Measurements from ENCODE around the gene RNF103. TPM values are rescaled to one million over a fixed set of nuclear protein-coding genes. Genes with fewer than 3 reads are reported as not detected.

Gene RNF103
- total RNA-seq, 1 donor from 2014 or later = 21.0 TPM

DNA sequence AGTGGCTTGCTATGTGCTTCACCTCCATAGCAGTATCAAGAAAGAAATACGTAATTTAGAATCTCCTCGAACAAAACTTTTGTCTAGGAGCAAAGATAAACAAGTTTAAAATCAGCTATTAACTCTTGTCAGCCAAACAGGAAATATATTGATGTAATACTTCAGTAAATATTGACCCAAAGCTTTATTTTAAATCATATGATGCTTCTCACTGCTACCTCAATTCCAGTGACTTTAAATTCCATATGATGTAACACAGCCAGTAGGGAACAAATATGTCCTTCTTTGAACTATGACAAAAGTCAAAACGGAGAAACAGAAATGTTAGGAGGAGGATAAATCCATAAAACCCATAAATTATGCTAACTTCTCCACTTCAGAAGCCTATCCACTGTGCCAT is 7.2 kb downstream of the RNF103 start:
- no peaks in the 10 kb centered on the region for H3K9me3 ChIP-seq
- intact Hi-C loops (cut with DNase I) = no loop called here
- ATAC-seq = no peak
- H3K4me3 ChIP-seq = no peak overlapping the region
- no peak for DNase-seq
- no peak overlapping the region for H3K27ac ChIP-seq
- H3K27me3 ChIP-seq = no peaks in the 10 kb centered on the region
- no peak for TF ChIP-seq CTCF (IDR thresholded peaks at IDR 0.05)
- peaks cover 66% of the 10 kb centered on the region for H3K36me3 ChIP-seq
- H3K4me1 ChIP-seq = peaks cover 17% of the 10 kb centered on the region

DNA sequence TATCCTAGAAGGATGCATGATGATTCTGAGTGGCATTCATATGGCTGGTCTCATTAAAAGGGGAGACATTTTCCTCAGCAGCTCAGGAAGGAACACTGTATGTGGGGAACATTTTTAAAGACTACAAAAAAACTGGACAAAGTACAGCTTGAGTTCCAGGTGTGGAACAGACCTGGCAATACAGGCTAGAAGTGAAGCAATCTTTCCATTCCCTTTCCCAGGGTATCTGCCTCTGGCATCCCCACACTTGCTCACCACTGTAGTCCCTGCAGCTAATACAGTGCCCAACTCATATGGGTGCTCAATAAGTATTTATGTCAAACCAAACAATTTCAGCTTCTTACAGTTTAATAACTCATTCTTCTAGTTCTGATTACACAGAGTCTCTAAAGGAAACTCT is 8.1 kb downstream of the RNF103 start:
- intact Hi-C loops (cut with DNase I) = no loop called here
- Histone ChIP-seq H3K4me3 (no peak overlapping the region), H3K27ac (no peak overlapping the region), H3K27me3 (no peaks in the 10 kb centered on the region), H3K4me1 (peaks cover 11% of the 10 kb centered on the region), H3K36me3 (peaks cover 75% of the 10 kb centered on the region), H3K9me3 (no peaks in the 10 kb centered on the region)
- no peak for ATAC-seq
- TF ChIP-seq CTCF (IDR thresholded peaks at IDR 0.05) = no peak
- no peak for DNase-seq

GRCh38 chr2:86613515-86613914 is 10.2 kb downstream of the RNF103 start:
- Histone ChIP-seq H3K27ac (no peak overlapping the region), H3K4me3 (no peak overlapping the region), H3K27me3 (no peaks in the 10 kb centered on the region), H3K4me1 (peaks cover 9% of the 10 kb centered on the region), H3K9me3 (no peaks in the 10 kb centered on the region), H3K36me3 (peaks cover 80% of the 10 kb centered on the region)
- ATAC-seq (no peak), DNase-seq (no peak)
- intact Hi-C loops (cut with DNase I) = no loop called here
- TF ChIP-seq CTCF (IDR thresholded peaks at IDR 0.05) = no peak

DNA sequence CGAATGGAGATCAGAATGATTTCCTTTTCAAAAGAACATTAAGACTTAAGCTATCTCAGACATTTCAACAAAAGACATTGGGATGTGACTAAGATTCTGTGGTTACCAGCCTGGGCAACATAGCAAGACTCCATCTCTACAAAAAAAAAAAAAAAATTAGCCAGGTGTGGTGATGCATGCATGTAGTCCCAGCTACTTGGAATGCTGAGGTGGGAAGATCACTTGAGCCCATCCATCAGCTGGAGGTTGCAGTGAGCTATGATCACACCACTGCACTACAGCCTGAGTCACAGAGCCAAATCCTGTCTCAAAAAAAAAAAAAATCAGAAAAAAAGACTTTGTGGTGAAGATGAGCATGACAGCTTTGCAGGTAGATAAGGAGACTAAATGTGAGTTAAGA is 12.8 kb downstream of the RNF103 start:
- ATAC-seq = no peak
- Histone ChIP-seq H3K4me1 (no peaks in the 10 kb centered on the region), H3K36me3 (peaks cover 79% of the 10 kb centered on the region)

GRCh38 chr2:86608832-86609410 is 14.7 kb downstream of the RNF103 start:
- intact Hi-C loops (cut with DNase I) = no loop called here
- peaks cover 77% of the 10 kb centered on the region for H3K36me3 ChIP-seq
- no peaks in the 10 kb centered on the region for H3K9me3 ChIP-seq
- no peak overlapping the region for H3K27ac ChIP-seq
- no peak overlapping the region for H3K4me3 ChIP-seq
- no peaks in the 10 kb centered on the region for H3K4me1 ChIP-seq
- no peak for DNase-seq
- no peak for TF ChIP-seq CTCF (IDR thresholded peaks at IDR 0.05)
- peak; percentile 47 for ATAC-seq
- no peaks in the 10 kb centered on the region for H3K27me3 ChIP-seq

More for the DNA sequence above, 12.8 kb downstream of the RNF103 start:
- Histone ChIP-seq H3K4me3 (no peak overlapping the region), H3K27ac (no peak overlapping the region), H3K27me3 (no peaks in the 10 kb centered on the region), H3K9me3 (no peaks in the 10 kb centered on the region)
- no peak for DNase-seq
- TF ChIP-seq CTCF (IDR thresholded peaks at IDR 0.05) = no peak
- intact Hi-C loops (cut with DNase I) = no loop called here

DNA sequence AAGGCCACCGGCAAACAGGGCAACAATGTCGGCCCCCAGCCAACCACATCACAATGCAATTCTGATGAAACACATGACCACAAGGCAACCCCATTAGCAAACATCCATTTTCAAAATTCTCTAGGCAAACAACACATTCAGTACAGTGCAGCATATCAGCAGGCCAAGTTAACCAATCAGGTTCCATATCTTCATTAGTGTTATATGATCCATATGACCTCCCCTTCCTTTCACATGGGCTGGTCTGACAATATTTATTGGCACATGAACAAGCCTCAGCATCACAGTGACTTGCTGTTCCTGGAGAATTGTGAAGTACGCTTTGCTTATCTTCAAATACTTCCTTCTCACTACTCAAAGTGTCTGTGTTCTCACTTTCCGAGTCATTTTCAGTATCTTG is 19.8 kb downstream of the RNF103 start:
- Histone ChIP-seq H3K4me3 (no peak overlapping the region), H3K27ac (no peak overlapping the region), H3K36me3 (peaks cover 42% of the 10 kb centered on the region), H3K4me1 (no peaks in the 10 kb centered on the region), H3K27me3 (no peaks in the 10 kb centered on the region), H3K9me3 (no peaks in the 10 kb centered on the region)
- intact Hi-C loops (cut with DNase I) = no loop called here
- no peak for DNase-seq
- TF ChIP-seq CTCF (IDR thresholded peaks at IDR 0.05) = no peak
- ATAC-seq = no peak

All from upper lobe of right lung (tissue), 1 donor.